T-cell (primary cell): ENCODE data around the gene TP53AIP1. TPM values are rescaled to one million over a fixed set of nuclear protein-coding genes. Genes with fewer than 3 reads are reported as not detected.

Experiments
- ATAC-seq, 4 experiments: fragments of 200-7000 bp in 3 of 4; fragments of 150-1000 bp in 1 of 4; cut with Tn5 transposase; replicated peaks in 1 of 4; 1 replicate in 3 of 4; 2 replicates in 1 of 4; pipeline ENCODE4 v1.10.0; 2021; ENCODE audit warnings: moderate library complexity in 3 of 4, mild to moderate bottlenecking in 2 of 4, moderate number of reproducible peaks in 1 of 4
- CTCF ChIA-PET, 2 donors: fragments of 300-600 bp; sonication (Branson Sonifier 250); formaldehyde crosslinking; loops; one replicate each; lab custom pipeline; 2022; ENCODE audit warnings: antibody characterized with exemption in 2 of 2; lab: Charles Lee
- POLR2A ChIA-PET, 2 donors: fragments of 300-600 bp; sonication (Branson Sonifier 250); formaldehyde crosslinking; loops; one replicate each; lab custom pipeline; 2022; ENCODE audit warnings: antibody characterized with exemption in 2 of 2; lab: Charles Lee
- DNase-seq, 35 experiments: peaks; one replicate each; pipeline versions ENCODE4 v3.0.0 to v3.0.0-alpha.2; 2013 to 2023
- H3K27ac ChIP-seq: one replicate; pipeline ENCODE4 v1.5.1; 2013; ENCODE audit warnings: low read length
- H3K27me3 ChIP-seq, 2 experiments: replicated peaks in 1 of 2; 1 replicate in 1 of 2; 2 replicates in 1 of 2; pipeline versions ENCODE4 v1.6.1 to v1.7.0; 2013; ENCODE audit warnings: low read length in 1 of 2, mixed read lengths in 1 of 2; ENCODE audit not compliant: control insufficient read depth in 2 of 2, insufficient read depth in 2 of 2; ENCODE audit errors: extremely low read depth in 1 of 2
- H3K36me3 ChIP-seq, 2 donors: 1 replicate in 1 of 2; 2 replicates in 1 of 2; pipeline versions ENCODE4 v1.6.1 to v1.7.0; 2013; ENCODE audit warnings: low read length in 1 of 2; ENCODE audit not compliant: control insufficient read depth in 2 of 2, insufficient read depth in 1 of 2; ENCODE audit errors: extremely low read depth in 1 of 2
- H3K4me1 ChIP-seq, 2 experiments: 1 replicate in 1 of 2; 2 replicates in 1 of 2; pipeline versions ENCODE4 v1.6.1 to v1.7.0; 2013; ENCODE audit warnings: low read length in 2 of 2, mixed read lengths in 1 of 2; ENCODE audit not compliant: insufficient read depth in 2 of 2, control insufficient read depth in 1 of 2; ENCODE audit errors: extremely low read depth in 1 of 2
- H3K4me3 ChIP-seq, 2 donors: 1 replicate in 1 of 2; 2 replicates in 1 of 2; pipeline versions ENCODE4 v1.5.1 to v1.7.0; 2013; ENCODE audit warnings: mild to moderate bottlenecking in 2 of 2, low read length in 1 of 2, moderate library complexity in 1 of 2; ENCODE audit not compliant: control insufficient read depth in 1 of 2; ENCODE audit errors: extremely low read depth in 1 of 2
- H3K9me3 ChIP-seq: 2 replicates; pipeline ENCODE4 v1.7.0; 2013
- H3K27ac Mint-ChIP-seq, 2 donors: one replicate each; pipeline ENCODE4 v1.8.0; 2020 to 2021; ENCODE audit warnings: mild to moderate bottlenecking in 2 of 2, mixed read lengths in 2 of 2
- H3K27me3 Mint-ChIP-seq, 2 donors: one replicate each; pipeline ENCODE4 v1.8.0; 2021 to 2022; ENCODE audit warnings: mixed read lengths in 2 of 2
- H3K36me3 Mint-ChIP-seq: one replicate; pipeline ENCODE4 v1.8.0; 2021; ENCODE audit warnings: mixed read lengths
- H3K4me1 Mint-ChIP-seq, 3 donors: one replicate each; pipeline ENCODE4 v1.8.0; 2020 to 2022; ENCODE audit warnings: mixed read lengths in 3 of 3, mild to moderate bottlenecking in 1 of 3
- H3K4me3 Mint-ChIP-seq, 3 donors: one replicate each; pipeline ENCODE4 v1.8.0; 2020 to 2022; ENCODE audit warnings: mild to moderate bottlenecking in 3 of 3, mixed read lengths in 3 of 3, moderate library complexity in 3 of 3
- H3K9me3 Mint-ChIP-seq, 3 donors: one replicate each; pipeline ENCODE4 v1.8.0; 2020 to 2022; ENCODE audit warnings: mixed read lengths in 3 of 3
- WGBS: methylation state at CpG from one replicate; pipeline ENCODE4 v1.1.5; 2013; ENCODE audit warnings: missing lambda C conversion rate; ENCODE audit not compliant: insufficient coverage; 5-methylcytosine and 5-hydroxymethylcytosine counted together
- total RNA-seq, 35 experiments: library from RNA in 6 of 35; stranded (reverse) in 6 of 35; fragments of 120-200 nt in 1 of 35; gene quantifications; one replicate each; pipeline versions ENCODE4 v1.2.1 to v1.2.4 and lab custom pipeline; 2013 to 2026

Gene TP53AIP1
- total RNA-seq, 5 donors from 2014 or later (not counting 1 experiment from before 2014, with no cell fraction given), result not detected

DNA sequence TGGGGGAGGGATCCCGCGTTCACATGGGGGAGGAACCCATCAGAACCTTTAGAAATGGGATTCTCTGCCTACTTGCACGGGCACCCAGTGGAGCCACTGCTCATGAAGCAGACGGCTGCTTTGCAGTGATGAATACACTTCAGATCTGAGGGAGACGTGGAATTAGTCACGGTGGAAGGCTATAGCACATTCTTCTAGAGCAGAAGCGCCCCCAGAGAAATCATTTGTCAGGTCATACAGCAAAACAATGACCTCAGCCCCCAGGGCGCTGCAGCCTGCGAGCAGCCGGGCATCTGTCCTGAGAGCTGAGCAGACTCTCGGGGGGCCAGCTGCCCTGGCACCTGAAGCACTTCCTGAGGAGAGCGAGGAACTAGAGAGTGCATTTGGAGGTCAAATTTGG, 12.7 kb downstream of the TP53AIP1 start:
- peaks cover 10 to 12% (median 12%) of the 10 kb centered on the region in 3 donors for H3K4me1 Mint-ChIP-seq
- Histone ChIP-seq H3K4me3 (no peak overlapping the region), H3K36me3 (no peaks in the 10 kb centered on the region), H3K27ac (no peak overlapping the region), H3K9me3 (no peaks in the 10 kb centered on the region), H3K27me3 (peaks cover 0 to 17% of the 10 kb centered on the region in 2 experiments), H3K4me1 (no peaks in the 10 kb centered on the region)
- no peak for DNase-seq
- POLR2A ChIA-PET, result no interaction called here
- no peak overlapping the region for H3K27ac Mint-ChIP-seq
- WGBS, result 86% methylated on average over 8 of the region's 12 CpGs
- no peak overlapping the region for H3K4me3 Mint-ChIP-seq
- CTCF ChIA-PET, result no interaction called here
- H3K36me3 Mint-ChIP-seq, result no peaks in the 10 kb centered on the region
- no peak for ATAC-seq
- no peaks in the 10 kb centered on the region for H3K9me3 Mint-ChIP-seq
- H3K27me3 Mint-ChIP-seq, result peaks cover 0 to 11% of the 10 kb centered on the region in 2 donors

DNA sequence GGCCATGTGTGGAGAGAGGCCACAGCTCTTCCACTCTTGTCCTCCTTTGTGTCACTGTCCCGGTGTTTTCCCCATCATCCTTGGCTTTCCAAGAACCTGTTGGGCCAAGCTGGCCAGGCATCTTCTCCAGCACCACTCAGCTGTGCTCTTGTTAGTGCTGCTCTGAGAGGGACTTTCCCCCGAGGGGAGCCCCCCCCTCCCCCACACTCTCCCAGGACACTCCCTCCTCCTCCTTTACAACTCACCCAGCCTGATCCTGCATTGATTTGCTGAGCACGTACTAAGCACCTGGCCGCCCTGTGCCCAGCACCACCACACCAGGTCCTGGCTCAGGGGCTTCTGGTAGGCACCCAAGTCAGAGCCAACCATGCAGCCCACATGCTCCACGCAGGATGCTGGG, 13.2 kb downstream of the TP53AIP1 start:
- H3K9me3 Mint-ChIP-seq, result no peaks in the 10 kb centered on the region
- H3K27ac Mint-ChIP-seq, result no peak overlapping the region
- Histone ChIP-seq H3K9me3 (no peaks in the 10 kb centered on the region), H3K4me3 (no peak overlapping the region), H3K36me3 (no peaks in the 10 kb centered on the region), H3K27ac (no peak overlapping the region), H3K4me1 (no peaks in the 10 kb centered on the region), H3K27me3 (peaks cover 0 to 18% of the 10 kb centered on the region in 2 experiments)
- no peaks in the 10 kb centered on the region for H3K36me3 Mint-ChIP-seq
- H3K27me3 Mint-ChIP-seq, result peaks cover 0 to 11% of the 10 kb centered on the region in 2 donors
- peaks cover 10 to 12% (median 12%) of the 10 kb centered on the region in 3 donors for H3K4me1 Mint-ChIP-seq
- POLR2A ChIA-PET, result no interaction called here
- no peak for DNase-seq
- WGBS, result 81% methylated on average over 3 of the region's 5 CpGs
- ATAC-seq, result no peak
- CTCF ChIA-PET, result no interaction called here
- no peak overlapping the region for H3K4me3 Mint-ChIP-seq

DNA sequence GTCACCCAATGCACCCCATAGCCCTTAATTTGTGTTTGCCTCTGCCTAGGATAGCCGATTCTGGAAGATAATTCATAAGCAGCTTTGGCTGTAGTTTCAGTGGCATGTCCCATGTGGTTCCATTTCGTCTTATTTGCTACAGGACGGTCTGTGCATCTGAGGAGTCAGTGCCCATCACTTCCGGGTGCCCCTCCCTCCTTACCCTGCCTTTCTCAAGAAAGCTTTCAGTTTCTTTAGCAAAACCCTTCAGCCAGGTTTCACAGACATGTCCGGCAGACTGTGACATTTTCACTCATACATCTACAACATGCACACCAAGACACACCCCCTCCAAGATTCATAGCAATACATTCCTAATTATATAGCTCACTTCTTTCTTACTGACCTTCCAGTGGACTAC, 14.3 kb downstream of the TP53AIP1 start:
- Mint-ChIP-seq H3K36me3 (no peaks in the 10 kb centered on the region), H3K9me3 (no peaks in the 10 kb centered on the region), H3K27me3 (peaks cover 0 to 11% of the 10 kb centered on the region in 2 donors), H3K4me3 (peak overlapping the region; percentile 1 to 24 (median 11)), H3K4me1 (peaks cover 10 to 12% (median 12%) of the 10 kb centered on the region in 3 donors), H3K27ac (peak overlapping the region; percentile 6 to 54)
- 45% methylated on average over 5 of the region's 5 CpGs for WGBS
- POLR2A ChIA-PET, result no interaction called here
- ATAC-seq (peak in 2 of 4 experiments; percentile 23 to 38), DNase-seq (peak in 5 of 35 experiments; percentile 10 to 28 (median 15))
- Histone ChIP-seq H3K27ac (no peak overlapping the region), H3K4me1 (no peaks in the 10 kb centered on the region), H3K9me3 (no peaks in the 10 kb centered on the region), H3K27me3 (peaks cover 0 to 18% of the 10 kb centered on the region in 2 experiments), H3K36me3 (no peaks in the 10 kb centered on the region), H3K4me3 (no peak overlapping the region)
- CTCF ChIA-PET, result interaction anchor here in 1 of 2 donors (0.7 kb wide), 1 partner anchor 555 kb away, joined by 3 read pairs; no protein-coding TSS in a partner anchor

DNA sequence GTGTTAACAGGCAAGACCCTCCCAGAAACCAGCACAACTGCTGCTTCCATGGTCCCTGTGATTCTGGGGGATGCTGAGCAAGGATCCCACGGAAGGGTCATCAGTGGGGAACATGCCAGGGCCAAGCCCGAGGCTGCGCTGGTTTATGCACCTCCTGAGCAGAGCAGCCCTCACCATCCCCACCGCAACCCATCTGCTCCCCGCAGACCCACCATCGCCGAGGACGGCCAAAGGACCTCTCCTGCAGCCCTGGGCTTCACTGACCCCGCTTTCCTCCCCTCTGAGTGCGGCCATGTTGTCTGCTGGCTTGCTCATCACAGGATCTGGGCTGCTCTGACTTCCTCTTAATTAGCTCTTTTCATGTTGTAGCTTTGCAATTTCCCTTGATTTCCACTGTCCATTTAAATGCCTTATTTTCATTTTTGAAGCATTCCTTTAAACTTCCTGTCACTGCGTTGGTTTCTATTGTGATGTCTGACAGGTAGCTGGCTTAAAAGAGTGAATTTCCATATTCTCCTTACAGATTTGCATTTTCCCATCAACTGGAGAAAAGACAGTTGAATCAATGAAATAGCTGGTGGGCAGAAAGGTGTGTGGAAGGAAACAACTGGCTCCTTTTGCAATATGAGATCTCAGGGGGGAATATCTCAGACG, 14.9 kb downstream of the TP53AIP1 start:
- Mint-ChIP-seq H3K36me3 (no peaks in the 10 kb centered on the region), H3K4me1 (peaks cover 10 to 12% (median 12%) of the 10 kb centered on the region in 3 donors), H3K4me3 (peak overlapping the region in 1 of 3 donors; percentile 24), H3K27ac (peak overlapping the region in 1 of 2 donors; percentile 54), H3K27me3 (peaks cover 0 to 11% of the 10 kb centered on the region in 2 donors), H3K9me3 (no peaks in the 10 kb centered on the region)
- ChIA-PET CTCF (interaction anchor here in 1 of 2 donors (0.7 kb wide), 1 partner anchor 554 kb away, joined by 3 read pairs; no protein-coding TSS in a partner anchor), POLR2A (no interaction called here)
- H3K36me3 ChIP-seq, result no peaks in the 10 kb centered on the region
- WGBS, result 94% methylated on average over 10 of the region's 12 CpGs
- H3K27me3 ChIP-seq, result peaks cover 0 to 18% of the 10 kb centered on the region in 2 experiments
- no peaks in the 10 kb centered on the region for H3K9me3 ChIP-seq
- ATAC-seq, result no peak
- H3K4me3 ChIP-seq, result no peak overlapping the region
- H3K4me1 ChIP-seq, result no peaks in the 10 kb centered on the region
- no peak for DNase-seq
- H3K27ac ChIP-seq, result no peak overlapping the region

DNA sequence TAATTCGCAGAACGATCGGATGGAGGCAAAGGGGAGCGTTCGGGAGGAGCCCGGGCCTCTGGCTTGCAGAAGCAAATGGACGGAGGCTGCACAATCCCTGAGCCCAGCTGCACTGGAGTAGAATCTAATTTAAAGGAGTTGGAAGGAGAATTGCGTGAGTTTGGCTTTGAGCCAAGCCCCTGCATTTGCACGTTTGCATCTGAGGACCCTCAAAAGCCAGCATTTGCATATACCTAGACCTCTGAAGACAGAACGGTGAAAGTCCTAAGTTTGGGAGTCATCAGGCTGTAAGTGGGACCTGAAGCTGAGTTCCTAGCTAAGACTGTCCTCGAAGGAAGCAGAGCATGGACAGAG, 15.6 kb downstream of the TP53AIP1 start:
- Histone ChIP-seq H3K27me3 (peaks cover 0 to 18% of the 10 kb centered on the region in 2 experiments), H3K9me3 (no peaks in the 10 kb centered on the region), H3K27ac (no peak overlapping the region), H3K4me1 (no peaks in the 10 kb centered on the region), H3K4me3 (no peak overlapping the region), H3K36me3 (no peaks in the 10 kb centered on the region)
- DNase-seq (no peak), ATAC-seq (no peak)
- H3K27me3 Mint-ChIP-seq, result peaks cover 0 to 11% of the 10 kb centered on the region in 2 donors
- H3K4me3 Mint-ChIP-seq, result no peak overlapping the region
- H3K36me3 Mint-ChIP-seq, result no peaks in the 10 kb centered on the region
- ChIA-PET CTCF (interaction anchor here in 1 of 2 donors (0.6 kb wide), 1 partner anchor 830 kb away, joined by 4 read pairs; no protein-coding TSS in a partner anchor), POLR2A (no interaction called here)
- H3K4me1 Mint-ChIP-seq, result peaks cover 10 to 12% (median 12%) of the 10 kb centered on the region in 3 donors
- no peak overlapping the region for H3K27ac Mint-ChIP-seq
- 87% methylated on average over 9 of the region's 11 CpGs for WGBS
- no peaks in the 10 kb centered on the region for H3K9me3 Mint-ChIP-seq

DNA sequence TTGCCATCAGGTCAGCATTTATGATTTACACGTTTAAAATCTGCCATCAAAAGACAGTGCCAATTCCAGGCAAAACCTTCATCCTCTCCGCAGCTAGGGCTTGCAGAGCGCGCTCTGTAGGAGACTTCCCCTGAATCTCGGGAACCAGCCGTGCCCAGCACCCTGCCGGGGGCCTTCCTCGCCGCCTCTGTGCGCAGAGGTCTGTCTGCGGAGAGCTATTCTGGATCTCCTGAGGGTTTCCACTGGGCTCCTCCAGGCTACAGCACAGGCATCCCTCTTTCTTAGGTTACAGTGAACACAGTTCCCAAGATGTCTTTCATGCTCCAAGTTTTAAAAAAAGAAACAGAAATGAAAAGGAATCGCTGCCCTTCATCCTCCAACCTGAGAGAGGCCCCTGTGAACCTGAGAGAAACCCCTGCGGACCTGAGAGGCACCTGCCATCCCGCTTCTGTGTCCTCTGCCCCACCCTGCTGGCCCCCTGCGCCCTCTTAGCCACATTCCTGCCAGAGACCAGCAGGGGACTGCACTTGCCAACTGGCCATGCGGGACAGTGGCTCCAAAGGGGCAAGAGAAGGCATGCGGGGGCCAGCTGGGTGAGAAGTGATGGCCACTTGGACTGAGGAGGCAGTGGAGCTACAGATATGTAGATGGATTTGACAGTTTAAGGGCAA, 16.1 kb downstream of the TP53AIP1 start:
- POLR2A ChIA-PET, result interaction anchor here in 1 of 2 donors (0.6 kb wide), 1 partner anchor 907 kb away, joined by 3 read pairs; no protein-coding TSS in a partner anchor
- Mint-ChIP-seq H3K9me3 (no peaks in the 10 kb centered on the region), H3K36me3 (no peaks in the 10 kb centered on the region), H3K4me1 (peaks cover 10 to 12% (median 12%) of the 10 kb centered on the region in 3 donors), H3K4me3 (no peak overlapping the region), H3K27ac (no peak overlapping the region), H3K27me3 (peaks cover 0 to 9% of the 10 kb centered on the region in 2 donors)
- Histone ChIP-seq H3K27ac (no peak overlapping the region), H3K36me3 (no peaks in the 10 kb centered on the region), H3K4me3 (no peak overlapping the region), H3K27me3 (peaks cover 0 to 21% of the 10 kb centered on the region in 2 experiments), H3K4me1 (no peaks in the 10 kb centered on the region), H3K9me3 (no peaks in the 10 kb centered on the region)
- 87% methylated on average over 17 of the region's 17 CpGs for WGBS
- DNase-seq (no peak), ATAC-seq (no peak)
- CTCF ChIA-PET, result interaction anchor here in 1 of 2 donors (0.6 kb wide), 1 partner anchor 831 kb away, joined by 4 read pairs; no protein-coding TSS in a partner anchor
